Keratinocyte (primary cell): ENCODE measurements around the gene UBE2F. TPM values are rescaled to one million over a fixed set of nuclear protein-coding genes. Genes with fewer than 3 reads are reported as not detected.
"Not testable (repeated sequence)": the region's sequence is repeated elsewhere in the genome, so short reads cannot be mapped to it uniquely, and the experiment has no call there.

Experiments used
- DNase-seq: peaks from one replicate; pipeline ENCODE4 v3.0.0-alpha.2; 2011; ENCODE audit warnings: low read depth, missing footprints, low spot score
- FAIRE-seq: peaks from 2 replicates; lab custom pipeline; 2011; peaks lifted over from hg19 to GRCh38; lab: Jason Lieb, UNC
- H2AFZ ChIP-seq: 2 replicates; pipeline ENCODE4 v1.6.0; 2012; ENCODE audit warnings: low read length, control low read depth, inconsistent platforms; ENCODE audit not compliant: control insufficient read depth
- H3K27ac ChIP-seq: 2 replicates; pipeline ENCODE4 v1.5.1; 2011; ENCODE audit warnings: low read length; ENCODE audit not compliant: control insufficient read depth, insufficient read depth
- H3K27me3 ChIP-seq: 3 replicates; pipeline ENCODE4 v1.6.0; 2011; ENCODE audit warnings: low read length; ENCODE audit not compliant: control insufficient read depth, insufficient read depth; ENCODE audit errors: extremely low read depth
- H3K36me3 ChIP-seq, 2 experiments: 2 replicates in 1 of 2; 3 replicates in 1 of 2; pipeline ENCODE4 v1.5.1; 2011; ENCODE audit warnings: low read length in 2 of 2, mild to moderate bottlenecking in 1 of 2; ENCODE audit not compliant: control insufficient read depth in 2 of 2, insufficient read depth in 2 of 2; ENCODE audit errors: extremely low read depth in 1 of 2
- H3K4me1 ChIP-seq: 3 replicates; pipeline ENCODE4 v1.5.1; 2011; ENCODE audit warnings: low read length; ENCODE audit not compliant: control insufficient read depth, insufficient read depth; ENCODE audit errors: extremely low read depth
- H3K4me2 ChIP-seq: 3 replicates; pipeline ENCODE4 v1.6.0; 2011; ENCODE audit warnings: low read depth, low read length; ENCODE audit not compliant: control insufficient read depth, insufficient read depth; ENCODE audit errors: extremely low read depth
- H3K4me3 ChIP-seq, 3 experiments: fragments of 200-600 bp in 1 of 3; sonication (generic) in 1 of 3; 2 replicates in 2 of 3; 3 replicates in 1 of 3; pipeline ENCODE4 v1.5.1; 2011 to 2016; ENCODE audit warnings: low read length in 3 of 3, mild to moderate bottlenecking in 3 of 3, control low read depth in 2 of 3, inconsistent platforms in 1 of 3, low read depth in 1 of 3, mixed read lengths in 1 of 3, mixed run types in 1 of 3, moderate library complexity in 1 of 3; ENCODE audit not compliant: control insufficient read depth in 2 of 3, insufficient read depth in 2 of 3; ENCODE audit errors: extremely low read depth in 1 of 3
- H3K79me2 ChIP-seq: 2 replicates; pipeline ENCODE4 v1.6.0; 2012; ENCODE audit warnings: low read length; ENCODE audit not compliant: control insufficient read depth, insufficient read depth
- H3K9ac ChIP-seq: 3 replicates; pipeline ENCODE4 v1.6.0; 2011; ENCODE audit warnings: low read length; ENCODE audit not compliant: control insufficient read depth, insufficient read depth; ENCODE audit errors: extremely low read depth
- H3K9me1 ChIP-seq: 3 replicates; pipeline ENCODE4 v1.6.0; 2011; ENCODE audit warnings: low read length; ENCODE audit not compliant: control insufficient read depth, insufficient read depth; ENCODE audit errors: extremely low read depth
- H3K9me3 ChIP-seq: 2 replicates; pipeline ENCODE4 v1.5.1; 2012; ENCODE audit warnings: low read depth, low read length; ENCODE audit not compliant: control insufficient read depth
- H4K20me1 ChIP-seq: 3 replicates; pipeline ENCODE4 v1.6.0; 2011; ENCODE audit warnings: low read length; ENCODE audit not compliant: control insufficient read depth, insufficient read depth; ENCODE audit errors: extremely low read depth
- EZH2 ChIP-seq: IDR thresholded peaks from one replicate; pipeline ENCODE4 v1.6.1; 2012; ENCODE audit warnings: inconsistent platforms, mild to moderate bottlenecking, low read length, moderate library complexity
- dilution Hi-C: fragments of 300-500 bp; cut with MboI; formaldehyde crosslinking; loops from one replicate; pipeline ENCODE4 v1.7.0; 2020; ENCODE audit warnings: low sequenced_read_pairs; ENCODE audit not compliant: extremely low pct_ligation_motif_present
- polyA plus RNA-seq, 5 experiments: library from polyadenylated mRNA; depleted of rRNA in 3 of 5; stranded (reverse) in 3 of 5; stranded (forward) in 1 of 5; unstranded in 1 of 5; fragments of >200 nt; gene quantifications; 1 replicate in 1 of 5; 2 replicates in 3 of 5; 3 replicates in 1 of 5; pipeline versions ENCODE4 v1.2.1 to v1.2.3, GENCODE V29; 2011 to 2012; ENCODE audit warnings: missing spikeins in 2 of 5, low read depth in 1 of 5, low replicate concordance in 1 of 5
- TF ChIP-seq, protein P1 (sequence below), 3 experiments: IDR thresholded peaks in 1 of 3; conservative IDR thresholded peaks in 1 of 3; optimal IDR thresholded peaks in 1 of 3; 2 replicates in 2 of 3; 3 replicates in 1 of 3; pipeline versions ENCODE3 to v1.5.1; 2011; ENCODE audit warnings: low read length in 3 of 3, mild to moderate bottlenecking in 3 of 3, moderate library complexity in 2 of 3, control low read depth in 1 of 3, inconsistent platforms in 1 of 3; ENCODE audit not compliant: insufficient read depth in 2 of 3; ENCODE audit errors: extremely low read depth in 1 of 3

Gene UBE2F
- polyA plus RNA-seq, 1 donor (not counting 4 experiments of a cell fraction or from before 2014, with no cell fraction given) = 95.6 TPM

GRCh38 chr2:237944302-237944701 lies 22.5 kb upstream of the UBE2F start:
- H3K9me3 ChIP-seq = peaks cover 4% of the 10 kb centered on the region
- no peaks in the 10 kb centered on the region for H3K9me1 ChIP-seq
- no peak overlapping the region for H3K4me3 ChIP-seq
- no peak overlapping the region for H3K9ac ChIP-seq
- no peak overlapping the region for H2AFZ ChIP-seq
- H3K4me1 ChIP-seq = peaks cover 9% of the 10 kb centered on the region
- DNase-seq (no peak), FAIRE-seq (no peak)
- TF ChIP-seq EZH2 = no peak
- TF ChIP-seq, protein P1, sequence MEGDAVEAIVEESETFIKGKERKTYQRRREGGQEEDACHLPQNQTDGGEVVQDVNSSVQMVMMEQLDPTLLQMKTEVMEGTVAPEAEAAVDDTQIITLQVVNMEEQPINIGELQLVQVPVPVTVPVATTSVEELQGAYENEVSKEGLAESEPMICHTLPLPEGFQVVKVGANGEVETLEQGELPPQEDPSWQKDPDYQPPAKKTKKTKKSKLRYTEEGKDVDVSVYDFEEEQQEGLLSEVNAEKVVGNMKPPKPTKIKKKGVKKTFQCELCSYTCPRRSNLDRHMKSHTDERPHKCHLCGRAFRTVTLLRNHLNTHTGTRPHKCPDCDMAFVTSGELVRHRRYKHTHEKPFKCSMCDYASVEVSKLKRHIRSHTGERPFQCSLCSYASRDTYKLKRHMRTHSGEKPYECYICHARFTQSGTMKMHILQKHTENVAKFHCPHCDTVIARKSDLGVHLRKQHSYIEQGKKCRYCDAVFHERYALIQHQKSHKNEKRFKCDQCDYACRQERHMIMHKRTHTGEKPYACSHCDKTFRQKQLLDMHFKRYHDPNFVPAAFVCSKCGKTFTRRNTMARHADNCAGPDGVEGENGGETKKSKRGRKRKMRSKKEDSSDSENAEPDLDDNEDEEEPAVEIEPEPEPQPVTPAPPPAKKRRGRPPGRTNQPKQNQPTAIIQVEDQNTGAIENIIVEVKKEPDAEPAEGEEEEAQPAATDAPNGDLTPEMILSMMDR (optimal IDR thresholded peaks at IDR 0.05 in 1 of 3, IDR thresholded peaks at IDR 0.05 in 1 of 3, conservative IDR thresholded peaks at IDR 0.05 in 1 of 3; ENCODE audit: extremely low read depth in 1 of 3, insufficient read depth in 2 of 3, low read length in 3 of 3) = no peak
- H4K20me1 ChIP-seq = no peaks in the 10 kb centered on the region
- H3K27me3 ChIP-seq = no peaks in the 10 kb centered on the region
- no peak overlapping the region for H3K27ac ChIP-seq
- no peaks in the 10 kb centered on the region for H3K36me3 ChIP-seq
- dilution Hi-C loops = no loop called here
- no peak overlapping the region for H3K4me2 ChIP-seq
- H3K79me2 ChIP-seq = no peaks in the 10 kb centered on the region

GRCh38 chr2:237946423-237946822 lies 20.4 kb upstream of the UBE2F start:
- H3K27me3 ChIP-seq = no peaks in the 10 kb centered on the region
- no peak overlapping the region for H3K27ac ChIP-seq
- H3K79me2 ChIP-seq = no peaks in the 10 kb centered on the region
- no peak for DNase-seq
- H3K4me1 ChIP-seq = no peaks in the 10 kb centered on the region
- TF ChIP-seq, protein P1 (optimal IDR thresholded peaks at IDR 0.05 in 1 of 3, IDR thresholded peaks at IDR 0.05 in 1 of 3, conservative IDR thresholded peaks at IDR 0.05 in 1 of 3; ENCODE audit: extremely low read depth in 1 of 3, insufficient read depth in 2 of 3, low read length in 3 of 3) = no peak
- H3K9ac ChIP-seq = no peak overlapping the region
- H3K36me3 ChIP-seq = no peaks in the 10 kb centered on the region
- dilution Hi-C loops = no loop called here
- no peak overlapping the region for H3K4me3 ChIP-seq
- no peak overlapping the region for H2AFZ ChIP-seq
- H3K9me1 ChIP-seq = no peaks in the 10 kb centered on the region
- no peak overlapping the region for H3K4me2 ChIP-seq
- peaks cover 4% of the 10 kb centered on the region for H3K9me3 ChIP-seq
- no peak for FAIRE-seq
- no peaks in the 10 kb centered on the region for H4K20me1 ChIP-seq

- H3K9ac ChIP-seq, H3K9me1 ChIP-seq, H3K4me1 ChIP-seq, FAIRE-seq, dilution Hi-C loops, H4K20me1 ChIP-seq, H3K36me3 ChIP-seq, DNase-seq, H3K4me3 ChIP-seq, H3K9me3 ChIP-seq, H3K4me2 ChIP-seq, H3K79me2 ChIP-seq, H2AFZ ChIP-seq, H3K27ac ChIP-seq: not testable (repeated sequence)
- H3K27me3 ChIP-seq = peaks cover 16% of the 10 kb centered on the region
Observed at GRCh38 chr2:237951354-237951753, 15.5 kb upstream of the UBE2F start.
